Measurements from ENCODE around the gene RFPL2.
"Not testable (repeated sequence)": the region's sequence is repeated elsewhere in the genome, so short reads cannot be mapped to it uniquely, and the experiment has no call there.

RFPL2 gene

DNA sequence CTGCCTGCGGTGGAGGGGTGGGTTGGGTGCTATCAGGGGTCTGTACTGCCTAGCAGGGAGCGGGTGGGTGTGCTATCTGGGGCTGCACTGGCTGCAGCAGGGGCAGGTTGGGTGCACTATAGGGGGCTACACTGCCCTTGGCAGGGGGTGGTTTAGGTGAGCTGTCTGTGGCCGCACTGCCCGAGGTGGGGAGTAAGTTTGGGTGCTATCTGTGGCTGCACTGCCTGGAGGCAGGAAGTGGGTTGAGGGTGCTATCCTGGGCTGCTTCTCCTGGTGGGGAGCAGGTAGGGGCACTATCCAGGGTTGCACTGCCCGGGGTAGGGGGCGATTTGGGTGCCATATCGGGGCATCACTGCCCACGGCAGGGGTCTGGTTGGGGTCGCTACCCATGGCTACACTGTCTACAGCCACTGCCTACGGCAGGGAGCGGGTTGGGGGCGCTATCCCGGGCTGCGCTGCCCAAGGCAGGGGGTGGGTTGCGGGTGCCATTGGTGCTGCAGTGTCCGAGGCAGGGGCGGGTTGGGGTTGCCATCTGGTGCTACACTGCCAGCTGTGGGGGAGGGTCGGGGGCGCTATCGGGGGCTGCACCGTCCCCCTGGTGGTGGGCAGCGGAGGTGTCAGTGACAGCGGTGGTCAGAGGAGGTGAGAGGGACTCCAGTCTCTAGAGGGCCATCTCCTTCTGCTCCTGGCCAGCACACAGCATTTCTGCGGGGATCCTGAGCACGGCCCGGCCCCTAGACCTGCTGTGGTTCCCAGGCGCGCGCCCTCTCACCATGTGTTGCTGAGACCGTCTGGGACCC lies 1.3 kb upstream of the RFPL2 start:
- DNase-seq (ENCODE audit: low read depth in 2 of 2), result no peak

DNA sequence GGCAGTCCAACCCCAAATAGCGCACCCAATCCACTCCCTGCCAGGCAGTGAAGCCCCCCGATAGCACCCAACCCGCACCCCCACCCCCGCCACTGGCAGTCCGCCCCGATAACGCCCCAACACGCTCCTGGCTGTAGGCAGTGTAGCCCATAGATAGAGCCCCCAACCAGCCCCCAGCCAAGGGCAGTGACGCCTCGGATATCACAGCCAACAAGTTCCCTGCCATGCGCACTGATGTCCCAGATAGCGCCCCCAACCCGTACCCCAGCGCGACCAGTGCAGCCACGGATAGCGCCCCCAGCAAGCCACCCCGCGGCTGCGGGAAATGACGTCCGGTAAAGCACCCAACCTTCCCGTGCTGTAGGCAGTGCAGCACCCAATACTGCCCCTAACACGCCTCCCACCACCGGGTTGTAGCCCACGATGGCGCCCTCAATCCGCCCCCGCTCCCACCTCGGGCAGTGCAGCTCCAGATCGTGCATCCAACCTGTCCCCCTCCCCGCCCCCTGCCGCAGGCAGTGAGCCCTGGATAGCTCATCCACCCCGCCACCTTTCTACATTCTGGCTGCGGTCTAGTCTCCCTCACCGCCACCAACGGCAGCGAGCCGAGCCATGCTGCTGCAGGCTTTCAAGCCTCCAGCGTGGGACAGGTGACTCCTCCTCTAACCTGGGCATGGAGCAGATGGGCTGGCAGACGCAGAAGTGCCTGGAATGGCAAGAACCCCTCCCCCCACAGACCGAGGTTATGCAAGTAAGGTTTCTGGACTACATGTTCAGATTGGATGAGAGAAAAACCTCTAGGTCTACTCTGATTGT lies 625 bp downstream of the RFPL2 start:
- DNase-seq (ENCODE audit: low read depth in 2 of 2), result no peak

DNA sequence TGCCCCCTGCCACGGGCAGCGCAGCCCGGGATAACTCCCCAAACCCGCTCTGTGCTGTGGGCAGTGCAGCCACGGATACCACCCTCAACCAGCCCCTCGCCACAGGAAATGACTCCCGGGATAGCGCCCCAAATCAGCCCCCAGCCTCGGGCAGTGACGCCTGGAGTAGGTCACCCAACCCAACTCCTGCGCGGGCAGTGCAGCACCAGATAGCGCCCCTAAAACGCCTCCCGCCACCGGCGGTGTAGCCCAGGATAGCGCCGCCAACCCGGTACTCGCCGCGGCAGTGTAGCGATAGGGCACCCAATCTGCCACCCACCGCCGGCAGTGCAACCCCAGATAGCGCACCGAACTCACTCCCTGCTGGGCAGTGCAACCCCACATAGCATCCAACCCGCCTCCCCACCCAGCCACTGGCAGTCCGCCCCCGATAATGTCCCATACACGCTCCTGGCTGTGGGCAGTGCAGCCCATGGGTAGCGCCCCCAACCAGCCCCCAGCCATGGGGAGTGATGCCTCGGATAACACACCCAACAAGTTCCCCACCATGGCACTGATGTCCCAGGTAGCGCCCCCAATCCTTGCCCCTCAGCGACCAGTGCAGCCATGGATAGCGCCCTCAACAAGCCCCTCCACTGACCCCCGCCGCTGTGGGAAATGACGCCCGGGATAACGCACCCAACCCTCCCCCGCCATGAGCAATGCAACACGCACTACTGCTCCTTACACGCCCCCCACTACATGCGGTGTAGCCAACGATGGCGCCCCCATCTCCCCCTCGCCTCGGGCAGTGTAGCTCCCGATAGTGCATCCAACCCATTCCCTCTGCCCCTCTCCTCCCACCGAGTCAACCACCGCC lies 1.5 kb downstream of the RFPL2 start:
- DNase-seq (ENCODE audit: low read depth in 2 of 2), result no peak

DNA sequence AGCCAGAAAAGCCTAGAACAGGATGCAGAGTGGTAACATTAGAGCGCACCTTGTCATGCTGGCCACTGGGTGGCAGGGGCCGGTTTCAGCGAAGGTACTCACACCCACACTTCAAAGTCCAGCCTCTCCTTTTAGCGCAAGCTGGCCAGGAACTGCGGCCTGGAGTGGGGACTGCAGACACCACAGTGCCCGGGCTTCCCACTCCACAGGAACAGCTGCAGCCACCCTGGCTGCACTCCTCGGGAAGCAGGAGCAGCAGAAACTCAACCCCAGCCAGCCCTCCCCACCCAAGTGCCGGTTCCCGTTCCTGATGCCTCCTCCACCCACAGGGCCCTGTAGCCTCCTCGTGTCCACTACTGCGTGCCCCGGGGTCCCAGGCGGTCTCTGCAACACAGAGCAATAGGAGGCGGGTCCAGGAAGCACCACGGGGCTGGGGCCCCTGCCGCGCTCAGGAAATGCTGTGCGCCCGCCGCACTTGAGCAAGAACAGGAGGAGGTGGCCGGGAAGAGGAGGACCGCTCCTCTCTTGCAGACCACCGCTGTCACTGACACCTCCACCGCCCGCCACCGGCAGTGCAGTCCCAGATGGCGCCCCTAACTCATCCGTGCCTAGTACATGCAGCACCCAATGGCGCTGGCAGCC lies 2.2 kb downstream of the RFPL2 start:
- DNase-seq (ENCODE audit: low read depth in 2 of 2), result no peak

DNA sequence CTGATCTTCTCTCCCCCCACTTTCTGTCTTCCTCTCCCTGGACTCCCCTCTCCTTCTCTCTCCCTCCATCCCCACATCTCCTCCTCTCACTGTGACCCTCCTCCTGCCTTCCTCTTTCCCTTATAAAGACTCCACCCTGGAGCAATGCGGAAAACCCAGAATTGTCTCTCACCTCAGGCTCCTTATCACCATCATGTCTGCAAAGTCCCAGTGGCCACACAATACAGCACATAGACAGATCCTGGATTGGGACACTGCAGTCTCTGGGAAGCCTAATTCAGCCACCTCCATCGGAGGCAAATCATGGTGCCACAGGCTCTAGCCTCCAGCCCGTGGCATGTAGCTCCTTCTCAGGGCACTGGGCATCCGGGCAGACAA lies 2.7 kb downstream of the RFPL2 start:
- DNase-seq (ENCODE audit: low read depth in 2 of 2), result no peak

DNA sequence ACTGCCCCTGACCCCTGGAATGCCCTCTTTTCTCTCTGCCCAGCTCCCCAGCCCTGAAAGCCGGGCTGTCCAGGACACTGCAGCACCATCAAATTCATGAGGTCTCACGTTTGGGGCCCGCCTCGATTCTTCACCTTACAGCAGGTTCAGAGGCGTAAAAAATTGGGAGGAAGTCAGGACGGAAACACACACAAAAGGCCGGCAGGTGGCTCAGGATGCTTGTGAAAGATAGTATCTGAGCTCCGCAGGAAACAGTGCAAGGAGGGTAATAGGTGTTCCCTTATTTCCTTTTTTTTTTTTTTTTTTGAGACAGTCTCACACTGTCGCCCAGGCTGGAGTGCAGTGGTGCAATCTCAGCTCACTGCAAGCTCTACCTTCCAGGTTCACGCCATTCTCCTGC lies 4.1 kb downstream of the RFPL2 start:
- no peak for DNase-seq (ENCODE audit: low read depth in 2 of 2)

DNA sequence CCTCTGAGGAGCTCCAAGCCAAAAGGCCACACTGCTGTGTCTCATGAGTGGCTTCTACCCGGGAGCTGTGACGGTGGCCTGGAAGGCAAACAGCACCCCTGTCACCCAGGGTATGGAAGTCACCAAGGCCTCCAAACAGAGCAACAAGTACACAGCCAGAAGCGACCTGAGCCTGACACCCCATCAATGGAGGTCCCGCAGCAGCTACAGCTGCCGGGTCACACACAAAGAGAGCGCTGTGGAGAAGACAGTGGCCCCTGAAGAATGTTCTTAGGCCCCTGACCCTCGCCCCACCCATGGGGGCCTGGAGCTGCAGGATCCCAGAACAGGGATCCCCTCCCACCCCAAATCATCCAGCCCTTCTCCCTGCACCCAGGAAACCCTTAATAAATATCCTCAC lies 4.9 kb downstream of the RFPL2 start:
- no peak for DNase-seq (ENCODE audit: low read depth in 2 of 2)

DNA sequence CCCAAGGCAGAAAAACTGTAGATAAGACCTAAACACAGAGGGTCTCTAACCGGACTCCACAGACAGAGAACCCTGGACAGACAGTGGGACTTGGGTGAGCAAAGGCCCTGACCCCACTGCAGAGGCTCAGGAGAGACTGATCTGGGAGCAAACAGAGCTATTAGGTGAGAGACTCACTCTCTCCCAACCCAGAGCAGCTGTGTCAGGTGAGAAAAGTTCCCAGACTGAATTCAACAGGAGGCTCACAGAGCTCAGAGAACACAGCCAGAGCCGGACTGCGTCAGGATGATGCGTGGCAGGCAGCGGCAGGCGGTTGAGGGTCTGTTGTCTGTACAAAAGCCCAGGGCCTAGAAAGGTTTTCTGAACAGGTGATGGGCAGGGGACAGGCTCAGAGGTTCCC lies 5.5 kb downstream of the RFPL2 start:
- no peak for DNase-seq (ENCODE audit: low read depth in 2 of 2)

DNA sequence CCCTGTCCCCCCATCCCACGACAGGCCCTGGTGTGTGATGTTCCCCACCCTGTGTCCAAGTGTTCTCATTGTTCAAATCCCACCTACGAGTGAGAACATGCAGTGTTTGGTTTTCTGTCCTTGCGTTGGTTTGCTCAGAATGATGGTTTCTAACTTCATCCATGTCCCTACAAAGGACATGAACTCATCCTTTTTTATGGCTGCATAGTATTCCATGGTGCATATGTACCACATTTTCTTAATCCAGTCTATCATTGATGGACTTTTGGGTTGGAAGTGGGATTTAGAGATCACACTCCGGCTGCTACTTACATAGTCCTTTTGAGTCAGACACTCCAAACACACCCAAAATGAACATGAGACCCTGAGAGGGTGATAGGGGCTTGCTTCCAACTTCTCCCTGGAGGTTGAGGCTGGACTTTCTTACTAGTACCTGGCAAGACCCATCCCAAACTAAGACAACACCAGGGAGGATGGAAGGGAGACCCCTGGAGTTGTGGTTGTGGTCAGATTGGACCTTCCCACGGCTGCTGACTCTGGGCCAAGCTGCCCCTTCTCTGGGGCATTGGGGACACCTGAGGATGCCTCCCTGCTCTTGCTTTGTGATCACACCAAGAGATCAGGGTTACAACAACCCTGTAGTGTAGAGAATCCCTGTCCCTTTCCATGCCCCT lies 7.2 kb downstream of the RFPL2 start:
- not testable (repeated sequence) for DNase-seq (ENCODE audit: low read depth in 2 of 2)

DNA sequence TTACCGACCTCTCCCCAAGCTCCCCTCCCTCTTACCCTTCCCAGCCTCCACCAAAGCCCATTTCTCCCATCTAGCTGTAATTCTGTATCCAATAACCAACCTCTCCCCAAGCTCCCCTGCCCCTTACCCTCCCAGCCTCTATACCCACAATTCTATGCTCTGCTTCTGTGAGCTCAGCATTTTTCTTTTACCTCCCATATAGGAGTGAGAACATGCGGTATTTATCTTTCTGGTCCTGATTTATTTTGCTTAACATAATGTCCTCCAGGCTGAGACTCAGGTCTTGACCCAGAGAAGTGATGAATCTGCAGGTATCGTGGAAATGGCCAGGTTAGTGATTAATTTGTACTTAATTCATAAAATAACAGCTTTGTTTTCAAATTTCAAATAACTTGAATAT lies 9.0 kb downstream of the RFPL2 start:
- DNase-seq (ENCODE audit: low read depth in 2 of 2), result not testable (repeated sequence)

DNA sequence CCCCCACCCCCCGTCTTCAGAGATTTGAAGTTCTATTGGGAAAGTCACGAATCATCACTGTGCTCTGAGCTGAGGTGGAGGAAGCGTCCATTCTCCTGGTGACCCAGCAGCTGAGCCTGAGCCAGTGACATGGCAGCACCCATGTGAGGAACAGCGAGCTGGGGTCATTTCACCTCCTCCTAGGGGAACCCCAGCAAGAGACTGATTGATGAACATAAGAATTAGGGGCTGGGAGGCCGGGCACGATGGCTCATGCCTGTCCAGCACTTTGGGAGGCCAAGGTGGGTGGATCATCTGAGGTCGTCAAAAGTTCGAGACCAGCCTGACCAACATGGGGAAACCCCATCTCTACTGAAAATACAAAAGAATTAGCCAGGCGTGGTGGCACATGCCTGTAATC lies 11.5 kb downstream of the RFPL2 start:
- not testable (repeated sequence) for DNase-seq (ENCODE audit: low read depth in 2 of 2)

DNA sequence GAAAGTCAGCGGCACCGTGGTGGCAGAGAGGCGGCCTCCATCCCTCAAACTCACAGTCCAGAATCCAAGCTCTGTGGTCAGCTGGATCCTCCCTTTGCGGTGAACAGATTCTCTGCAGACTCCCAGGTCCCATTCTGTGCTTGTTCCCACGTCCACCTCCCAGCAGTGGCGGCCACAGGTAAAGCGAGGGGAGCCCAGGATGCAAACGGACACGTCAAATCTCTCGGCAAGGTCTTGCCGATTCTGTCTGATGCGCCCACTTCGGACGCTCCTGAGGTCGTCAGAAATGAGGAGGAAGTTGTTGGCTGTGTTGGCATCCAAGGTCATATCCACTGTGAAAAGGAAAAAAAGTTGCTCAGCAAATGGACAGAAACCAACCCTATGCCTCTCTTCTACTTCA lies 13.9 kb downstream of the RFPL2 start:
- not testable (repeated sequence) for DNase-seq (ENCODE audit: low read depth in 2 of 2)

DNA sequence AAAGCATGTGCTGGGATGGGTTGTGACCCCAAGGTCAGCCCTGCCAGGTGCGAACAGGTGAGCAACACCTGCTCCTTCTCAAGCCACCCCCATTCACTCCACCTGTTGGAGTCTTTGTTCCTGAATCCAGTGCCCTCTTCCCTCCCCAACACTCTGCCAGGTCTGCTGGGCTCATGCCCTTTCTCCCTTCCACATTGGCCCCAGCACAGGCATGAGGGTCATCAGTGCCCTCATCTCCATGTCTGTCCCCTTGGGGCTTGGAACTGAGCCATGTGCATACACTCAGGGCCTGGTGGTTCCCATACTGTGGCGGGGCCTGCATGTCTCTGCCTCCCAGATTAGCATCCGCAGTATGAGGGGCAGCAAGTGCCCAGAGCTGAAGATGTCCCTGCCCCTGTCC lies 19.1 kb downstream of the RFPL2 start:
- DNase-seq (ENCODE audit: low read depth in 2 of 2), result no peak

DNA sequence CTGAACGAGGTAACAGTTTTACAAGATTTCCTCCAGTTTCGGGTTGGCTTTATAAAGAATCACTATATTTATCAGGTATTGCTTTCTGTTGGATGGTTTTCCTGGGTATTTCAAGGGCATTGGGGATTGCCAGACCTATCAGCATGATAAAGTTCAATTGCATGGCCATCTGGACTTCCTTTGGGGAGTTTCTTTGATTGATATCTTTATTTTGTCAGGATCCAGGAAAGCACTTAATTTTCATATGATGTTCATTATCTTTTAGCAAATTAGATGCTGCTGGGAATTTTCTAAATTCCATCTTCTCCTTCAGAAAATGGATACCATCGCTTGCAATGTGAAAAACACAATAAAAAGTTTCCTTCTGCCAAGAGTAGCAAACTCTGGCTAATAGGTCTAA lies 21.2 kb downstream of the RFPL2 start:
- DNase-seq (ENCODE audit: low read depth in 2 of 2), result no peak

DNA sequence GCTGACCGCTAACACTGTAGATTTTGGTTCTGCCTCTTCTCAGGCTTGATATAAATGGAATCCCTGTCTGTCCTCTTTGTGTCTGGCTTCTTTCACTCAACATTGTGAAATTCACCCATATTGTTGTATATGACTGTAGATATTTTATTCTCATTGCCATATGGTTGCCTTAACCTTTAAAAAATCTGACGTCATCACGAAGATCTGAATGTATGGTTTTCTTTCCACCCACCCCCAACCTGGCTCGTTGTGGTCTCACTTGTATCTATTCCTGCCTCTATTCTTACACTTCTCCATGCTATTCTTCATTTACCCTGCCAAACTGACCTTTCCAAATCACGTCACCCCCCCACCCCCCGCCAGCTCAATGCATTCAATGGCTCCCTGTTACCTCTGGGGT lies 23.8 kb downstream of the RFPL2 start:
- DNase-seq (ENCODE audit: low read depth in 2 of 2), result no peak

DNA sequence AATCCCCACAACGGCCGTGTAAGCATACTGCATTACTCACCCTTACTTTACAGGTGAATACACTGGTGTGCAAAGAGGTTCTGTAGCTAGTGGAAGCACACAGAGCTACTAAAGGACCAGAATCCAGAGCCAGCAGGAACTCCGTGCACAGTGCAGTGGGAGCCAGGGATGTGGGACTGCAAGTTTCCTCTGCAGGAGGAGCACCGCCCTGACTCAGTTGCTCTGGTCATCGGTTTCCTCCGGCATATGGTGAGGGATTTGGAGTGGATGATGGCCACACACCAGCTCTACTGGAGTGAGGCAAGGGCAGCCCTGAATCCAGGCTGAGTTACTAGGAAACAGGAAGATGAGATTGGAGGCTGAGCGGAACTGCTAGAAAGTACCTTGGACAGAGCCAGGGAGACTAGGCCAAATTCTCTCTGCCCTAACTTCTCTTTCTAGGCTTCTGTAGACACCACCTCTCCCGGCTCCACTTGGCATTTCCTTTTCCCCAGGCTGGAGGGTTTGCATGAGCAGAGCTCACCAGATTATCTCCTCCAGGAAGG lies 27.6 kb downstream of the RFPL2 start:
- DNase-seq (ENCODE audit: low read depth in 2 of 2), result no peak

DNA sequence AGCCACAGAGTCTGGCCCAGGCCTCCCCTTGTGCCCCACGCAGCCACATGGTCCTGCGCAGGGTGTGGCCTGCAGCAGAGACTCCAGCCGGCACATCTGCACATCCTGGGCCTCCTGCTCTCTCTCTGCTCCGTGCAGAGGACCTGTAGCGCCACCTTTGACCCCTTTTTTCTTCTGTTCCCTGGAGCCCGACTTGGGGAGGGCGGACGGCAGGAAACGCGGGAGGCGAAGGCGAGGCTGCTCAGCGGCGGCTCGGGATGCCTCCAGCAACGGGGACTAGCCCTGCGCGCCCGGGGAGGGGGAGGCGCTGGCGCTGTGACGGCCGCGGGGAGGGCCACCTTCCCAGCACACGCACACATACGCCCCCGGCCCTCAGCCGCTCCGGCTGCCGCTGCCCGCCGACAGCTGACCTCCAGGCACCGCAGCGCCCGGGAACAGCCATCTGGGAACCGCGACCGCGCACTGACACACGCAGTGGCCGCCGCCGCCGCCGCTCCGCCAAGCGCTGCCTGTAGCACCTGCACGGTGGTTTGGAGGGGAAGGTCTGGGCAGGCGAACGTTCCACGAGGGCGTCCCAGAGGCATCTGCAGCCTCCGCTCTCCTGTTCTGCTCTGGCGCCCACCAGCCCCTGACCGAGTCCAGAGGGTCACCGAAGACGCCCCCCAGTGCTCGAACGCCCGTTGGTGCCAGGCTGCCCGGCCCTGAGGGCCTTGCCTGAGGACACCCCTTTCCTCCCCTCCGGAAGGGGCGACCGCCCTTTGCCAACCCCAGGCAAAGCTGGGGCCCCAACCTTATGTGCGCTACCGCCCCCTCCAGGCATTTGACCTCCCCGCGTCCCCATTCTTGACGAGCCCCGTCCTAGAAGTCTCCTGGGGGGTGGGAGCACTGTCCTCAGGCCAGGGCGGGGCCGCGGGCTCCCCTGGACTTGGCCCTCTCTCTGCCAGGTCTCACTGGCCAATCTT lies 28.9 kb downstream of the RFPL2 start:
- DNase-seq (ENCODE audit: low read depth in 2 of 2), result no peak

DNA sequence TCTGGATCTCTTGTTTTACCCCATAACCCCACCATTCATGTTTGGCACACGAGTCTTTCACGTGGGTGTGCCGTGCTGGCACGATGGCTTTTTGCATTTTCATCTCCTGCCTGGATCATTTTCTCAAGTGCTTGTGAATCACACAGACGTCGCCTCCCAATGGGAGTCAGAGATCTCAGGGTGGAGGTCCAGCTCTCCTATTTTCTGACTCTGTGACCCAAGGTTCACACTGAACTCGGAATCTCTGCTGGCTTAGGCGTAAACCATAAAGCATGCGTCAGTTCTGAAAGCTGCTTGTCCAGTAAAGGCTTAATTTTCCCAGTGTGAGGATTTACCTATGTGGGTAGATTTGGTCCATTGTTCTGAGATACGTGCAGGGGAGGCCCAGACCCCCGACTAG lies 29.8 kb downstream of the RFPL2 start:
- no peak for DNase-seq (ENCODE audit: low read depth in 2 of 2)

DNA sequence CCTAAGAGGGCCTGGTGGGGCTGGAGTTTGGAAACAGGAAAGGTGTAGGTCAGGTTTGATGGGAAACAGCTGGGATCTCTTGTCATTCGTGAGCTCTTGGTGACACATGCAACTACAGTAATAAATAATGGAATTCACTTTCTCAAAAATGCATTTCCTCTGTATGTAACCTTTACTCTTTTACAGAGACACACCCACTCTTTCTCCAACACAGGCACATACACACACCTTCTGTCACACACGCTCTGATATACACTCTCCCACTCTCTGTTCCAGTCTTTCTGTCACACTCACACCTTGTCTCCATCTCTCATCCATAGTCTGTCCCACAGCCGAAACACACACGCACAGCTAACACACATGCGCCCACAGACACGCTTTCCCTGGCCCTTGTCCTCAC lies 39.2 kb downstream of the RFPL2 start:
- DNase-seq (ENCODE audit: low read depth in 2 of 2), result no peak

All from stimulated activated CD8-positive, alpha-beta memory T cell treated with anti-CD3 and anti-CD28 coated beads, Interleukin-2, amount 100 ng/mL, for 48 hours (primary cell).